GM23338 (cell line): ENCODE results near the gene GRIK2.

Experiments
- CTCF ChIP-seq, 2 experiments: fragments of 200-600 bp in 1 of 2; sonication (generic) in 1 of 2; conservative IDR thresholded peaks; 2 replicates each; pipeline versions ENCODE4 v1.5.1 to v1.6.1; 2016 to 2017; ENCODE audit warnings: antibody characterized with exemption in 2 of 2, low read depth in 2 of 2, mild to moderate bottlenecking in 2 of 2, moderate library complexity in 1 of 2
- POLR2AphosphoS5 ChIP-seq: IDR thresholded peaks from 2 replicates; pipeline ENCODE4 v1.6.1; 2016; ENCODE audit warnings: antibody characterized with exemption, low read depth
- REST ChIP-seq: IDR thresholded peaks from one replicate; pipeline ENCODE4 v1.6.1; 2018; ENCODE audit warnings: antibody characterized with exemption; ENCODE audit not compliant: unreplicated experiment

GRCh38 chr6:101534821-101535220, 141.3 kb downstream of the GRIK2 start:
- TF ChIP-seq POLR2AphosphoS5 (no peak), CTCF (conservative IDR thresholded peaks at IDR 0.05; ENCODE audit: low read depth in 2 of 2) (no peak), REST (no peak)
